Stomach (tissue), 9 donors: Measurements from ENCODE around the gene FUS. TPM values are rescaled to one million over a fixed set of nuclear protein-coding genes. Genes with fewer than 3 reads are reported as not detected.
A peak's percentile ranks its signal among the peaks of the same experiment; 100 is the strongest.

Source experiments
- DNase-seq, 2 donors: peaks; one replicate each; pipeline versions ENCODE4 v3.0.0 to v3.0.0-alpha.2; 2013 to 2019
- H3K27ac ChIP-seq, 5 donors: fragments of 200-600 bp in 4 of 5; sonication (generic) in 4 of 5; one replicate each; pipeline ENCODE4 v1.5.1; 2013 to 2019; ENCODE audit warnings: mild to moderate bottlenecking in 1 of 5, moderate library complexity in 1 of 5
- H3K27me3 ChIP-seq, 3 donors: fragments of 200-600 bp; sonication (generic); one replicate each; pipeline ENCODE4 v1.5.1; 2017 to 2019; ENCODE audit warnings: mixed run types in 1 of 3
- H3K36me3 ChIP-seq, 4 donors: fragments of 200-600 bp; sonication (generic); 1 replicate in 3 of 4; 2 replicates in 1 of 4; pipeline ENCODE4 v1.5.1; 2016 to 2019
- H3K4me1 ChIP-seq, 4 donors: fragments of 200-600 bp; sonication (generic); one replicate each; pipeline ENCODE4 v1.5.1; 2016 to 2019
- H3K4me3 ChIP-seq, 4 donors: fragments of 200-600 bp; sonication (generic) in 3 of 4; one replicate each; pipeline ENCODE4 v1.5.1; 2016 to 2019; ENCODE audit warnings: mild to moderate bottlenecking in 1 of 4
- H3K9me3 ChIP-seq, 4 donors: fragments of 200-600 bp; sonication (generic); one replicate each; pipeline ENCODE4 v1.5.1; 2016 to 2019
- EP300 ChIP-seq: sonication (generic); formaldehyde crosslinking; IDR thresholded peaks from one replicate; pipeline ENCODE4 v1.6.1; 2017; ENCODE audit warnings: antibody characterized with exemption
- POLR2A ChIP-seq, 4 donors: fragments of 450-650 bp; IDR thresholded peaks; one replicate each; pipeline ENCODE4 v1.6.1; 2016; ENCODE audit warnings: antibody characterized with exemption in 4 of 4, control low read depth in 2 of 4, mild to moderate bottlenecking in 1 of 4, moderate library complexity in 1 of 4
- POLR2AphosphoS5 ChIP-seq, 3 donors: sonication (generic); formaldehyde crosslinking; IDR thresholded peaks; one replicate each; pipeline ENCODE4 v1.6.1; 2016; ENCODE audit warnings: antibody characterized with exemption in 3 of 3
- WGBS, 5 donors: extraction: QIAGEN DNeasy Blood & Tissue Kit in 3 of 5; methylation state at CpG; one replicate each; pipeline versions ENCODE4 v1.1.5 to v1.1.7; 2013 to 2018; 5-methylcytosine and 5-hydroxymethylcytosine counted together
- intact Hi-C: fragments of 100-400 bp; cut with DNase I; formaldehyde crosslinking; loops from one replicate; pipeline ENCODE4 v1.15.1; 2023; ENCODE audit warnings: low total_unique reads
- polyA plus RNA-seq, 3 donors: library from polyadenylated mRNA; stranded (reverse); fragments of 200-250 nt; gene quantifications; one replicate each; pipeline ENCODE4 v1.2.3, GENCODE V29; 2013
- total RNA-seq, 5 donors: library from RNA; depleted of rRNA; stranded (reverse); fragments of >200 nt; gene quantifications; one replicate each; pipeline versions ENCODE4 v1.1.0 to v1.2.3, GENCODE V29; 2014 to 2016
- TF ChIP-seq, protein P1 (sequence below), 7 experiments: fragments of 450-650 bp in 4 of 7; fragments of 200-600 bp in 3 of 7; sonication (generic) in 3 of 7; IDR thresholded peaks; one replicate each; pipeline ENCODE4 v1.5.1; 2016 to 2019; ENCODE audit warnings: antibody characterized with exemption in 7 of 7, control low read depth in 2 of 7, mild to moderate bottlenecking in 1 of 7
- donor health status: healthy with polysubstance abuse.
- donor health status: Bipolar disorder and iron deficiency.
- donor health status: healthy.

FUS gene
- total and polyA plus RNA-seq, 8 donors, result 41.1 to 175 (median 122) TPM

DNA sequence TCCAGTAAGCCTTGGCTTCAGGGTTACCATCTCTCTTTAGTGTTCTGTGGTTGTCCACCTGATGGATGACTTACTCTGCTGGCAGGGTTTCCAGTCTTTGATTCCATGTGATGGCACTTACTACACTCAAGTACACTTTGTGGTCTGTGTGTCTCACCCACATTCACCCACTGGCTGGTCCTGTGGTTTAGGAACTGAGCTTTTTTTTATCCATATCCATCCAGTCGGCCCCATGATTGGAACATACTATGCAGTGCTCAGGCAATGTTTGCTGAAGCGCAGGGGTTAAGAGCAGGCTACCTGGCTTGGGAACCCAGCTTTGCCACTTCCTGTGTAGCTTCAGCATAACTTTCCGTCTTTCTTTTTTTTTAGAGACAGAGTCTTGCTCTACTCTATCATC lies 2.8 kb upstream of the FUS start:
- no peaks in the 10 kb centered on the region for H3K27me3 ChIP-seq
- H3K27ac ChIP-seq, result no peak overlapping the region
- no peak for TF ChIP-seq POLR2AphosphoS5 (IDR thresholded peaks at IDR 0.05)
- no peak for TF ChIP-seq POLR2A (IDR thresholded peaks at IDR 0.05)
- no peak for TF ChIP-seq EP300
- TF ChIP-seq, protein P1, sequence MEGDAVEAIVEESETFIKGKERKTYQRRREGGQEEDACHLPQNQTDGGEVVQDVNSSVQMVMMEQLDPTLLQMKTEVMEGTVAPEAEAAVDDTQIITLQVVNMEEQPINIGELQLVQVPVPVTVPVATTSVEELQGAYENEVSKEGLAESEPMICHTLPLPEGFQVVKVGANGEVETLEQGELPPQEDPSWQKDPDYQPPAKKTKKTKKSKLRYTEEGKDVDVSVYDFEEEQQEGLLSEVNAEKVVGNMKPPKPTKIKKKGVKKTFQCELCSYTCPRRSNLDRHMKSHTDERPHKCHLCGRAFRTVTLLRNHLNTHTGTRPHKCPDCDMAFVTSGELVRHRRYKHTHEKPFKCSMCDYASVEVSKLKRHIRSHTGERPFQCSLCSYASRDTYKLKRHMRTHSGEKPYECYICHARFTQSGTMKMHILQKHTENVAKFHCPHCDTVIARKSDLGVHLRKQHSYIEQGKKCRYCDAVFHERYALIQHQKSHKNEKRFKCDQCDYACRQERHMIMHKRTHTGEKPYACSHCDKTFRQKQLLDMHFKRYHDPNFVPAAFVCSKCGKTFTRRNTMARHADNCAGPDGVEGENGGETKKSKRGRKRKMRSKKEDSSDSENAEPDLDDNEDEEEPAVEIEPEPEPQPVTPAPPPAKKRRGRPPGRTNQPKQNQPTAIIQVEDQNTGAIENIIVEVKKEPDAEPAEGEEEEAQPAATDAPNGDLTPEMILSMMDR (IDR thresholded peaks at IDR 0.05), result no peak
- WGBS, 5 donors, result 55 to 71% (median 58%) methylated on average over 3 of the region's 3 CpGs
- peak in 1 of 2 donors; percentile 30 for DNase-seq
- H3K4me3 ChIP-seq, result no peak overlapping the region
- no peaks in the 10 kb centered on the region for H3K9me3 ChIP-seq
- intact Hi-C loops, result no loop called here
- H3K4me1 ChIP-seq, result peaks cover 11 to 25% (median 23%) of the 10 kb centered on the region in 4 donors
- peaks cover 0 to under 1% (median under 1%) of the 10 kb centered on the region in 4 donors for H3K36me3 ChIP-seq

DNA sequence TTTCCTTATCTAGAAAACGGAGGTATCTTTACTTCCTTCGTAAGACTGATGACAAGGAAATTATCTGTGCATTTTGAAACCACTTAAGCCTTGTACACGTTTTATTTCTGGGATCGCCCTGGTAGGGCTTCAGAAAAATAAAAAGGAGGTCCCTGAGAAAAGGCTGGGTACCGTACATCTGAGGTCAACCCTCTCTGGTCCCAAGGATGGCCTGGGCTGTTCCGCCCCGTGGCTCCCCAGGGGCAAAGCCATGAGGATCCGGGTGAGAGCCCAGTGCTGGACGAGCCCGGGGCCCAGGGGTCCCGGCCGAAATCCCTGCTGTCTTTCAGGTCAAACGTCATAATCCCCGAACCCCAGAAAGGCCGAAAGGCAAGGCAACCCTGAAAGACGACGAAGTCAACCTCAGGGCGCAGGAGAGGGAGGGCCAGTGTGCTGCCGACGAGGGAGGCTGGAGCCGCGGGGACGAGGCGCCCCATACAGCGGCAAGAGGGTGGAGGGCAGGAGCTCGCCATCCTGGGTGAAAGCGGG lies 656 bp upstream of the FUS start:
- H3K36me3 ChIP-seq, result peaks cover 20 to 22% (median 21%) of the 10 kb centered on the region in 4 donors
- H3K4me1 ChIP-seq, result peaks cover 23 to 47% (median 45%) of the 10 kb centered on the region in 4 donors
- H3K27ac ChIP-seq, result peak overlapping the region; percentile 93 to 97 (median 97)
- TF ChIP-seq, protein P1 (IDR thresholded peaks at IDR 0.05), result no peak
- TF ChIP-seq POLR2A (IDR thresholded peaks at IDR 0.05) (no peak), POLR2AphosphoS5 (IDR thresholded peaks at IDR 0.05) (no peak), EP300 (no peak)
- no peaks in the 10 kb centered on the region for H3K9me3 ChIP-seq
- 2 to 4% (median 3%) methylated on average over 17 to 27 of the region's 27 CpGs for WGBS, 5 donors
- DNase-seq, result no peak
- no peaks in the 10 kb centered on the region for H3K27me3 ChIP-seq
- intact Hi-C loops, result no loop called here
- peak overlapping the region; percentile 80 to 84 (median 82) for H3K4me3 ChIP-seq

DNA sequence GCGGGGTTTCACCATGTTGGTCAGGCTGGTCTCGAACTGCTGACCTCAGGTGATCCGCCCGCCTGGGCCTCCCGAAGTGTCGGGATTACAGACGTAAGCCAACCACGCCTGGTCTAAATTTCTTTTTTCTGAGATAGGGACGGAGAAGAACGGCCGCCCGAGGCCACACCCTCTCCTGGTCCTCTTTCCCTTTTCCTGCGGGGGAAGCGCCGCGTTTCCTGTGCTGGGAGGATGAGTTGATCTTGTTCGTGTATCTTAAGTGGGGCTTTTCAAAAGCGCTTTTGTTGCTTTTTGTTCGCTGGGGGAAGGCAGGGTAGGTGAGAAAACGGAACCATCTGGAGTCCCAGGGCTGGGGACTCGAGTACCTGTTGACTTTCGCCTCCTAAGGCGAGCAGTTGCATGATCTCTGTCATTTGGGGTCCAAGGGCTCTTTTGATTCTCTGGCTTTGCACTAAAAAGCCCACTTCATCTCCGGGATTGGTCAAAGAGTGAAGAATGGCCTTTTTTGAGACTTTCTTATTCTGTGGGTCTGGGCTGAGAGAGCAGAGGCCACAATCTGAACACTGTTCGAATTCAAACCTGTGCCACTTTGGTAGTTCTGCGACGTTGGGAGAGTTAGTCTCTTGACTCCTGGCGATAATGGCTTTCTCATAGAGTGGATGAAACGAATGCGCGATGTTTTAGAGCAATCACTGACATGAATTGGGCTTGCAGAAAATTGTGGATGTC lies 1.3 kb downstream of the FUS start:
- H3K27ac ChIP-seq, result peak overlapping the region; percentile 93 to 97 (median 97)
- intact Hi-C loops, result loop anchor here (10.0 kb wide), 1 partner anchor 274 kb away; the partner anchor contains the start of gene ARMC5

DNA sequence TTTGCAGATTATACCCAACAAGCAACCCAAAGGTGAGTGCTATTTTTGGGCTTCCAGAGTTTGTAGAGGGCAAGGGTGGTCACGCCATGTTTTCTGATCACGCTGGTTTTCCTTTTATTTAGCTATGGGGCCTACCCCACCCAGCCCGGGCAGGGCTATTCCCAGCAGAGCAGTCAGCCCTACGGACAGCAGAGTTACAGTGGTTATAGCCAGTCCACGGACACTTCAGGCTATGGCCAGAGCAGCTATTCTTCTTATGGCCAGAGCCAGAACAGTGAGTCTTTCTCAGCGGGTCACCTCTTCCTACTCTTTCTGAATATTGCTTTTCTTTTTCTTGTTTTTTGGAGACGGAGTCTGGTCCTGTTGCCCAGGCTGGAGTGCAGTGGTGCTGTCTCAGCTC lies 2.5 kb downstream of the FUS start:
- H3K36me3 ChIP-seq, result peaks cover 51 to 53% (median 52%) of the 10 kb centered on the region in 4 donors
- no peak for DNase-seq
- H3K9me3 ChIP-seq, result no peaks in the 10 kb centered on the region
- intact Hi-C loops, result loop anchor here (10.0 kb wide), 1 partner anchor 272 kb away; the partner anchor contains the start of gene ARMC5
- H3K4me3 ChIP-seq, result peak overlapping the region; percentile 80 to 84 (median 82)
- H3K27me3 ChIP-seq, result no peaks in the 10 kb centered on the region
- WGBS, 5 donors, result 14 to 24% (median 21%) methylated on average over 7 of the region's 7 CpGs
- peaks cover 23 to 74% (median 55%) of the 10 kb centered on the region in 4 donors for H3K4me1 ChIP-seq
- H3K27ac ChIP-seq, result peak overlapping the region in 1 of 5 donors; percentile 44
- TF ChIP-seq POLR2A (IDR thresholded peaks at IDR 0.05) (no peak), POLR2AphosphoS5 (IDR thresholded peaks at IDR 0.05) (no peak), EP300 (no peak)
- TF ChIP-seq, protein P1 (IDR thresholded peaks at IDR 0.05), result no peak

More for the DNA sequence above, 1.3 kb downstream of the FUS start:
- Histone ChIP-seq H3K27me3 (no peaks in the 10 kb centered on the region), H3K4me3 (peak overlapping the region; percentile 80 to 84 (median 82)), H3K4me1 (peaks cover 23 to 62% (median 50%) of the 10 kb centered on the region in 4 donors), H3K9me3 (no peaks in the 10 kb centered on the region), H3K36me3 (peaks cover 40 to 42% (median 41%) of the 10 kb centered on the region in 4 donors)
- 3 to 4% (median 3%) methylated on average over 31 of the region's 31 CpGs for WGBS, 5 donors
- TF ChIP-seq POLR2A (IDR thresholded peaks at IDR 0.05) (no peak), EP300 (no peak)
- TF ChIP-seq, protein P1 (IDR thresholded peaks at IDR 0.05), result no peak
- peak; percentile 28 to 55 for DNase-seq
